ENCODE measurements around the gene MYCN.

MYCN gene

GRCh38 chr2:15984368-15985255 lies 44.3 kb downstream of the MYCN start:
- no peak for DNase-seq (ENCODE audit: low spot score)
- H3K27ac ChIP-seq: no peak overlapping the region
- ChIA-PET CTCF (no interaction called here), POLR2A (ENCODE audit: low non-redundant PET) (no interaction called here)
- TF ChIP-seq, protein P1, sequence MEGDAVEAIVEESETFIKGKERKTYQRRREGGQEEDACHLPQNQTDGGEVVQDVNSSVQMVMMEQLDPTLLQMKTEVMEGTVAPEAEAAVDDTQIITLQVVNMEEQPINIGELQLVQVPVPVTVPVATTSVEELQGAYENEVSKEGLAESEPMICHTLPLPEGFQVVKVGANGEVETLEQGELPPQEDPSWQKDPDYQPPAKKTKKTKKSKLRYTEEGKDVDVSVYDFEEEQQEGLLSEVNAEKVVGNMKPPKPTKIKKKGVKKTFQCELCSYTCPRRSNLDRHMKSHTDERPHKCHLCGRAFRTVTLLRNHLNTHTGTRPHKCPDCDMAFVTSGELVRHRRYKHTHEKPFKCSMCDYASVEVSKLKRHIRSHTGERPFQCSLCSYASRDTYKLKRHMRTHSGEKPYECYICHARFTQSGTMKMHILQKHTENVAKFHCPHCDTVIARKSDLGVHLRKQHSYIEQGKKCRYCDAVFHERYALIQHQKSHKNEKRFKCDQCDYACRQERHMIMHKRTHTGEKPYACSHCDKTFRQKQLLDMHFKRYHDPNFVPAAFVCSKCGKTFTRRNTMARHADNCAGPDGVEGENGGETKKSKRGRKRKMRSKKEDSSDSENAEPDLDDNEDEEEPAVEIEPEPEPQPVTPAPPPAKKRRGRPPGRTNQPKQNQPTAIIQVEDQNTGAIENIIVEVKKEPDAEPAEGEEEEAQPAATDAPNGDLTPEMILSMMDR (conservative IDR thresholded peaks at IDR 0.05; ENCODE audit: low read depth): no peak

GRCh38 chr2:15985531-15985930 lies 45.2 kb downstream of the MYCN start:
- ChIA-PET POLR2A (ENCODE audit: low non-redundant PET) (no interaction called here), CTCF (no interaction called here)
- no peak overlapping the region for H3K27ac ChIP-seq
- no peak for DNase-seq (ENCODE audit: low spot score)
- TF ChIP-seq, protein P1 (conservative IDR thresholded peaks at IDR 0.05; ENCODE audit: low read depth): no peak

DNA sequence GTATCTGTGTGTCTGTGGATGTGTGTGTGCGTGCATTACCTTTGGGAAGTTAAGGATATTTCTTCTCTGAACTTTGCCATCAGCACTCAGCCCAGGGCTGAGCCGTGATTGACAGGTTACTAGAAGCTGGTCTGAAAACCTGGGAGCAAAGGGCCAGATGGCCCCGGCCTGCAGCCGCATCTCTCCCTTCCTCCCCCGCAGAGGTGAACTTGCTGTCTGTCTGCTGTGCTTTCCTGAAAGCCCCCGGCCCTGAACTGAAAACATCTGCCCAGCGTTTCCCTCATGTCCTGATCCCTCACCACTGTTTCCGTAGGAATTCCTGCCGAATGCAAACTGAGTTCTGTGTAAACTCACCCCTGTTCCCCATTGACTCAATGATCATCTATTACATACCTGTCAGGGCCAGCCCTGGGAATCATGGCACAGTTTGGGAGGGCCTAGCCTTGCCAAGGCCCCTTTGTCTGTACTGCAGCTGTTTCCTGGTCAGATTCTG lies 45.8 kb downstream of the MYCN start:
- DNase-seq (ENCODE audit: low spot score): no peak
- ChIA-PET POLR2A (ENCODE audit: low non-redundant PET) (no interaction called here), CTCF (no interaction called here)
- H3K27ac ChIP-seq: no peak overlapping the region
- TF ChIP-seq, protein P1 (conservative IDR thresholded peaks at IDR 0.05; ENCODE audit: low read depth): no peak

GRCh38 chr2:15986644-15987043 lies 46.3 kb downstream of the MYCN start:
- no peak for DNase-seq (ENCODE audit: low spot score)
- CTCF ChIA-PET: no interaction called here
- POLR2A ChIA-PET (ENCODE audit: low non-redundant PET): no interaction called here
- H3K27ac ChIP-seq: no peak overlapping the region
- TF ChIP-seq, protein P1 (conservative IDR thresholded peaks at IDR 0.05; ENCODE audit: low read depth): no peak

GRCh38 chr2:15988733-15989132 lies 48.4 kb downstream of the MYCN start:
- TF ChIP-seq, protein P1 (conservative IDR thresholded peaks at IDR 0.05; ENCODE audit: low read depth): no peak
- ChIA-PET CTCF (interaction anchor here (0.6 kb wide), 1 partner anchor 15 kb away, joined by 3 read pairs; no protein-coding TSS in a partner anchor), POLR2A (ENCODE audit: low non-redundant PET) (no interaction called here)
- no peak overlapping the region for H3K27ac ChIP-seq
- DNase-seq (ENCODE audit: low spot score): no peak

- ChIA-PET POLR2A (ENCODE audit: low non-redundant PET) (no interaction called here), CTCF (no interaction called here)
- TF ChIP-seq, protein P1 (conservative IDR thresholded peaks at IDR 0.05; ENCODE audit: low read depth): no peak
- H3K27ac ChIP-seq: no peak overlapping the region
- no peak for DNase-seq (ENCODE audit: low spot score)
These were observed 49.2 kb downstream of the MYCN start for GRCh38 chr2:15989559-15989958.

Measured in RWPE1 (cell line).